OCI-LY1 (cell line): ENCODE measurements around the gene SFXN1.

ENCODE experiments used
- CTCF ChIP-seq: fragments of 200-600 bp; sonication (generic), shearing (Covaris generic); IDR thresholded peaks from 2 replicates; pipeline ENCODE4 v1.5.1; 2017; ENCODE audit warnings: mild to moderate bottlenecking, antibody characterized with exemption, low read length, moderate library complexity, mixed read lengths
- EZH2 ChIP-seq: fragments of 200-600 bp; sonication (generic), shearing (Covaris generic); IDR thresholded peaks from 2 replicates; pipeline ENCODE4 v1.8.0; 2017; ENCODE audit warnings: borderline replicate concordance, mixed run types, mild to moderate bottlenecking, antibody characterized with exemption, low read length, moderate library complexity, mixed read lengths

GRCh38 chr5:175471628-175472027 lies 6.7 kb upstream of the SFXN1 start:
- TF ChIP-seq CTCF: no peak
- TF ChIP-seq EZH2: no peak
